ENCODE results near the gene NAA40. TPM values are rescaled to one million over a fixed set of nuclear protein-coding genes. Genes with fewer than 3 reads are reported as not detected.

Gene NAA40
- 10.6 and 14.4 TPM in 2 replicates for total RNA-seq

GRCh38 chr11:63938479-63939396 is at the start of gene NAA40:
TSS of gene NAA40 (plus strand) at chr11:63939002. CDS start at chr11:63939097, 95 bp downstream.

DNA sequence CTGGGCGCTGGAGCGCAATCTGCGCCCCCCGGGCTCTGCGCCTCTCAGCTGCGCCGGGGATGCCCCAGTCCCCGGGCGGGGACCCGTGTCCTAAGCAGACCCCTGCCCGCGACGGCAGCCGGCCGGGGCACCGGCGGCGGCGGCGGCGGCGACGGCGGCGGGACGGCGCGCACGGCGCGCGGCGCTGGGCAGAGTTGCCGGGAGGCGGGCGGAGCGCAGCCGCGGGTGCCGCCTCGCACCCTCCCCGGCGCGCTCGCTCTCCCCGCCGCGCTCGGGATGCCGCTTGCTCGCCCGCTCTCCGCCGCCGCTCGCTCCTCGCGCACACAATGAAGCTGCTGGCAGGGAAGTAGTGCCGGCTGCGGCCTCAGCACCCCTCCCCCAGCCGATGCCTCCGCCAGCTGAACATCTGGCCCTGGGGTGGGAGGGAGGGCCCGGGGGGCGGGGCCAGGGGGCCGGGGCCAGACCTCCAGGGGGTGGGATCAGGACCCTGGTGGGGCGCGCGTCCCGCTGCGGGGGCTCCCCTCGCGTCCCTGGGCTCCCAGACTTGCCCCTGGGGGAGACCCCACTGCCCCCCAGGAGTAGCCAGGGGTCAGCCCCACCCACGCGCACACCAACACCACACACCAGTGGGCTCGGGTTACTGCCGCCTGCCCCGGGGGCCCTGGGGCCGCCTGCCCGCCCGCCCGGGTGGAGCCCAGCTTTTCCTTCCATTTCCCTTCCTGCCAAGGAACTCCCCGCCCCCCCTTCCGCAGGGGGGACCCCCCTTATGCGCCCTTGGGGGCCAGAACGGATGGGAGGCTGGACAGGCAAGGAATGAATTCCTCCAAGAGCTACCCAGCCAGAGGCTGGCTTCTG is 21.7 kb upstream of the NAA40 start, which contains the start of gene RCOR2:
Gene RCOR2, minus strand, starts transcription at position 328 of the 855 bp plus-strand sequence. CDS start 708 bp downstream, outside the sequence.

DNA sequence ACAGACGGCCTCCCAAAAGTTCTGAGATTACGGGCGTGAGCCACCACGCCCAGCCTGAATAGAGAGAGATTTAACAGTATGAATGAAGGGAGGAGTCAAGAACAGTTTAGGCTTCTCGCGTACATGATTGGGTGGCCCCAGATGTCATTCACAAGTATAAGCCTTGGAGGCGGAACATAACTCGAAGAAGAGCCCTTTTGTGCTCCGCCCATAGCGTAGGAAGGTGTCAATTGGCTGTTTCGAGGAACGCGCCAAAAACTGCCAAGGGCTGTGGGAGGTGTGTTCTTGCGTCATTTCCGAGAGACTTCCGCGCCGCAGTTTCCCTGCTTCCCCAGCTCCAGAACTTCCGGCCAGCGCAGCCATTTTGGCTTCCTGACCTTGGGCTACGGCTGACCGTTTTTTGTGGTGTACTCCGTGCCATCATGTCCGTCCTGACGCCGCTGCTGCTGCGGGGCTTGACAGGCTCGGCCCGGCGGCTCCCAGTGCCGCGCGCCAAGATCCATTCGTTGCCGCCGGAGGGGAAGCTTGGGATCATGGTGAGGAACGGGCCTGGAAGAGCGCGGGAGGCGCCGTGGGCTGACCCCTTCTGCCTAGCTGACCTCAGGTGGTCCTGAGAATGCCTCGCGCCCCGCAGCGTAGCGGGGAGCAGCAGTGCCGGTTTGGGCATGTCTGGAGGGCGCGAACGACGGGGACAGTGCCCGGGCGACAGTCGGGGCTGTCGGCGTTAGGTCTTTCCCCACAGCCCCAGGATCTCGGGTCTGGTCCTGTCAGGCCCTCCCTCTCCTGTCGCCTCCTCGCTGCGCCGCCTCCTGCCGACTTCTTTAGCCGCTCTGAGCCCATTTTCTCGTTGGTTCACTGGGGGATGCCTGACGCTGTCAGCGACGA is 35.7 kb downstream of the NAA40 start, which contains the start of gene COX8A:
Gene COX8A, plus strand, starts transcription at position 362 of the 885 bp plus-strand sequence. Its CDS starts 61 bp downstream, at position 423.

DNA sequence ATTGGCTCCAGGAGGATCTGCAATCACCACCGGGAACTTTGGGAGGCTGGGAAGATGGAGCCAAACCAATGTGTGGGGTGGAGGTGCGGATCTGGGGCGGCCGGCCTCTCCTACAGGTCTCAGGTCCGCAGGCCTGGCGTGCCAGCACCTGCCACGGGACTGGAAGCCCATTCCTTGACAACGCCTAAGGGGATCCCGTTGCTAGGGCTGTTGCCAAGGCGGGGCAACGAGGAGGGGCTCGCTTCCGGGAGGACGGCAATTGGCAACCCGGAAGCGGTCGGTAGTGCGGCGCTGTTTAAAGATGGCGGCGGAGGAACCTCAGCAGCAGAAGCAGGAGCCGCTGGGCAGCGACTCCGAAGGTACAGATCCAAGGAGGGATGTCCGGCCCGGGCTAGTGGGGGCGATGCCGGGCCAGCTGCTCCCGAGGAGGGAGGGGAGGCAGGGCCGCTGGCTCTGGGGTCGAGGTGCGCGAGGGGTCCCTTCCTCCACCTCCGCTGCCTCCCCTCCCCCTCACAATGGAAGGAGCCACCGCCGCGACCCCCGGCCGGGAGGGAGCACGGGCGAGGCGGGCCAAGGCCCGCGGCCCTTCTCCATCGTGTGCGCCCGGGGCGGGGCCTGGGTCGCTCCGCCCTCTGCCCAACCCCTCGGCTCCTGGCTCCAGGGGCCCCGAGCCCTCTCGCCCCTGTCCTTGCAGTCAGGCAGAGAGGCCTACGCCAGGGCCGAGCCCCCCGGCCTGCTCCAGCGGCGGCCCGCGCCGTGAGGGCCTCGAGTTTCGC is 47.5 kb downstream of the NAA40 start, which contains the start of gene OTUB1:
Gene OTUB1, plus strand, starts transcription at position 283 of the 776 bp plus-strand sequence. Its CDS starts 19 bp downstream, at position 302.

Other genes starting within 250 kb of the NAA40 start
- 7.3 and 7.6 TPM in 2 replicates for gene ZFTA, start 170.2 kb upstream of the NAA40 start, total RNA-seq
- gene SPINDOC, start 125.5 kb upstream of the NAA40 start, total RNA-seq, result 16.1 and 18.9 TPM in 2 replicates
- gene MARK2, start 99.9 kb upstream of the NAA40 start, total RNA-seq, result 50.6 and 53.7 TPM in 2 replicates
- gene RCOR2, start 21.8 kb upstream of the NAA40 start, total RNA-seq, result 2.0 and 2.3 TPM in 2 replicates
- gene COX8A, start 35.6 kb downstream of the NAA40 start, total RNA-seq, result 586 and 783 TPM in 2 replicates
- 108 and 161 TPM in 2 replicates for gene OTUB1, start 47.4 kb downstream of the NAA40 start, total RNA-seq
- gene FLRT1, start 96.9 kb downstream of the NAA40 start, total RNA-seq, result not detected in 2 replicates
- gene MACROD1, start 227.1 kb downstream of the NAA40 start, total RNA-seq, result 16.9 and 21.0 TPM in 2 replicates
- gene STIP1, start 247.2 kb downstream of the NAA40 start, total RNA-seq, result 169 and 210 TPM in 2 replicates